Smooth muscle cell of the brain vasculature (primary cell): Measurements from ENCODE around the gene DUSP5.
A peak's percentile ranks its signal among the peaks of the same experiment; 100 is the strongest.
"Not testable (repeated sequence)": the region's sequence is repeated elsewhere in the genome, so short reads cannot be mapped to it uniquely, and the experiment has no call there.

Source experiments
- DNase-seq: peaks from one replicate; pipeline ENCODE4 v3.0.0-alpha.2; 2012; ENCODE audit warnings: low read depth, low spot score

Gene DUSP5

GRCh38 chr10:110516815-110517492, 19.2 kb downstream of the DUSP5 start:
- no peak for DNase-seq

GRCh38 chr10:110522365-110522988, 24.8 kb downstream of the DUSP5 start:
- DNase-seq: no peak

GRCh38 chr10:110523736-110524135, 26.0 kb downstream of the DUSP5 start:
- DNase-seq: no peak

- DNase-seq: no peak
Observed at GRCh38 chr10:110524179-110524858, 26.6 kb downstream of the DUSP5 start.

GRCh38 chr10:110524859-110525232, 27.1 kb downstream of the DUSP5 start:
- no peak for DNase-seq

GRCh38 chr10:110525349-110526260, 27.9 kb downstream of the DUSP5 start:
- no peak for DNase-seq

GRCh38 chr10:110527731-110528171, 30.0 kb downstream of the DUSP5 start:
- no peak for DNase-seq

GRCh38 chr10:110528224-110528996, 30.7 kb downstream of the DUSP5 start:
- no peak for DNase-seq

GRCh38 chr10:110528997-110529524, 31.4 kb downstream of the DUSP5 start:
- DNase-seq: not testable (repeated sequence)

- no peak for DNase-seq
Observed at GRCh38 chr10:110529596-110530011, 31.9 kb downstream of the DUSP5 start.

- peak; percentile 63 for DNase-seq
Observed at GRCh38 chr10:110530131-110530831, 32.6 kb downstream of the DUSP5 start.

- DNase-seq: no peak
Observed at GRCh38 chr10:110531687-110532086, 34.0 kb downstream of the DUSP5 start.

GRCh38 chr10:110532628-110533027, 34.9 kb downstream of the DUSP5 start:
- DNase-seq: not testable (repeated sequence)

GRCh38 chr10:110533149-110533548, 35.4 kb downstream of the DUSP5 start:
- DNase-seq: no peak

- no peak for DNase-seq
Observed at GRCh38 chr10:110534571-110534970, 36.9 kb downstream of the DUSP5 start.

GRCh38 chr10:110535958-110536891, 38.5 kb downstream of the DUSP5 start:
- DNase-seq: no peak

GRCh38 chr10:110539091-110539490, 41.4 kb downstream of the DUSP5 start:
- DNase-seq: no peak

- DNase-seq: no peak
Observed at GRCh38 chr10:110540031-110540430, 42.3 kb downstream of the DUSP5 start.

- DNase-seq: no peak
Observed at GRCh38 chr10:110544958-110545537, 47.3 kb downstream of the DUSP5 start.
